Measurements from ENCODE around the gene PUS1. TPM values are rescaled to one million over a fixed set of nuclear protein-coding genes. Genes with fewer than 3 reads are reported as not detected.

The PUS1 gene
- total and polyA plus RNA-seq, 9 of the 15 experiments (the other 6 are each of a cell fraction or from before 2014, with no cell fraction given) = 1.9 to 90.8 (median 30.0) TPM

DNA sequence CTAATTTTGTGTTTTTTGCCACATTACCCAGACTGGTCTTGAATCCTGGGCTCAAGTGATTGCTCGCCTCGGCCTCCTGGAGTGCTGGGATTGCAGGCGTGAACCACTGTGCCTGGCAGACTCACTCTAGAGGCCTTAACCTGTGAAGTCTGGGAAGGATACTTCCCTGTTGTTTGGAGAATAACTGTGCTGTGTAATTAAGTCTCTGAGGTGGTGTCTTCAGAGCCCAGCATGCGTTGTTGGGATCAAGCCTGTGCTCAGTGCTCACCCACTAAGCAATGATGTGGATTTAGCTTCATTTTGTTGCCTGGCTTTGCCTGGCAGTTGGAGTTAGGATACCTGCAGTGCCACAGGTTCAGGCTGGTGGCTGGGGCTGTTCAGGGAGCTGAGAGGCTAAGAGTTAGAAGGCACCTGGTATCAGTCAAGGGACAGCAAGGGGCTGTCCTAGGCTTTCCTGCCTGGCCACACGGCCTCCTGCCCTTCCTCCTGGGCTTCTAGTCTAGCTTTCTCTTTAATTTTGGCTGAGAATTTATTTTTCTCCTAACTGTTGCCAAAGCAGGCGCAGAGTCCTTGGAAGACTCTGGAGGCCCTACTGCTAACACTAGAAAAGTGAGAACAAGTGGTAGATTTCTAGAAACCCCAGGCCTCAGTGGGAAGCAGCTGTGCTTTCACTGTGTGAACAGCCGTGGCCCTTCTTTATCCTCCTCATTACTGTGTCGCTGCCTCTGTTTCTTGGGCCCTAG is 59.1 kb downstream of the PUS1 start (continued):
- TF ChIP-seq YY1 (IDR thresholded peaks at IDR 0.05; ENCODE audit: borderline replicate concordance in 1 of 3, control insufficient read depth in 1 of 3, extremely low read depth in 1 of 3, insufficient read depth in 3 of 3, insufficient read length in 1 of 3, insufficient replicate concordance in 2 of 3, low read depth in 1 of 3, low read length in 2 of 3) = no peak
- no peak for TF ChIP-seq LCOR (CRISPR knock-in tag; IDR thresholded peaks at IDR 0.05)
- no peak for TF ChIP-seq ZNF23 (CRISPR knock-in tag; IDR thresholded peaks at IDR 0.05)
- TF ChIP-seq RNF219 (CRISPR knock-in tag; IDR thresholded peaks at IDR 0.05) = no peak
- TF ChIP-seq, protein P1, sequence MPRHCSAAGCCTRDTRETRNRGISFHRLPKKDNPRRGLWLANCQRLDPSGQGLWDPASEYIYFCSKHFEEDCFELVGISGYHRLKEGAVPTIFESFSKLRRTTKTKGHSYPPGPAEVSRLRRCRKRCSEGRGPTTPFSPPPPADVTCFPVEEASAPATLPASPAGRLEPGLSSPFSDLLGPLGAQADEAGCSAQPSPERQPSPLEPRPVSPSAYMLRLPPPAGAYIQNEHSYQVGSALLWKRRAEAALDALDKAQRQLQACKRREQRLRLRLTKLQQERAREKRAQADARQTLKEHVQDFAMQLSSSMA (CRISPR knock-in tag; IDR thresholded peaks at IDR 0.05) = no peak
- no peak for TF ChIP-seq ZNF395 (CRISPR knock-in tag; IDR thresholded peaks at IDR 0.05)
- TF ChIP-seq CCNT2 (IDR thresholded peaks at IDR 0.05; ENCODE audit: borderline replicate concordance, extremely low read depth, insufficient read length, low read depth, low read length) = no peak
- TF ChIP-seq, protein P2, sequence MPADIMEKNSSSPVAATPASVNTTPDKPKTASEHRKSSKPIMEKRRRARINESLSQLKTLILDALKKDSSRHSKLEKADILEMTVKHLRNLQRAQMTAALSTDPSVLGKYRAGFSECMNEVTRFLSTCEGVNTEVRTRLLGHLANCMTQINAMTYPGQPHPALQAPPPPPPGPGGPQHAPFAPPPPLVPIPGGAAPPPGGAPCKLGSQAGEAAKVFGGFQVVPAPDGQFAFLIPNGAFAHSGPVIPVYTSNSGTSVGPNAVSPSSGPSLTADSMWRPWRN (IDR thresholded peaks at IDR 0.05; ENCODE audit: low read depth) = no peak
